GM19025 (cell line): ENCODE results near the gene PLXDC1.

Experiments used
- ATAC-seq: cut with Tn5 transposase; IDR thresholded peaks from one replicate; pipeline ENCODE4 v1.9.1; 2021; ENCODE audit warnings: mild to moderate bottlenecking, low read depth, moderate library complexity; ENCODE audit not compliant: unreplicated experiment

The PLXDC1 gene

DNA sequence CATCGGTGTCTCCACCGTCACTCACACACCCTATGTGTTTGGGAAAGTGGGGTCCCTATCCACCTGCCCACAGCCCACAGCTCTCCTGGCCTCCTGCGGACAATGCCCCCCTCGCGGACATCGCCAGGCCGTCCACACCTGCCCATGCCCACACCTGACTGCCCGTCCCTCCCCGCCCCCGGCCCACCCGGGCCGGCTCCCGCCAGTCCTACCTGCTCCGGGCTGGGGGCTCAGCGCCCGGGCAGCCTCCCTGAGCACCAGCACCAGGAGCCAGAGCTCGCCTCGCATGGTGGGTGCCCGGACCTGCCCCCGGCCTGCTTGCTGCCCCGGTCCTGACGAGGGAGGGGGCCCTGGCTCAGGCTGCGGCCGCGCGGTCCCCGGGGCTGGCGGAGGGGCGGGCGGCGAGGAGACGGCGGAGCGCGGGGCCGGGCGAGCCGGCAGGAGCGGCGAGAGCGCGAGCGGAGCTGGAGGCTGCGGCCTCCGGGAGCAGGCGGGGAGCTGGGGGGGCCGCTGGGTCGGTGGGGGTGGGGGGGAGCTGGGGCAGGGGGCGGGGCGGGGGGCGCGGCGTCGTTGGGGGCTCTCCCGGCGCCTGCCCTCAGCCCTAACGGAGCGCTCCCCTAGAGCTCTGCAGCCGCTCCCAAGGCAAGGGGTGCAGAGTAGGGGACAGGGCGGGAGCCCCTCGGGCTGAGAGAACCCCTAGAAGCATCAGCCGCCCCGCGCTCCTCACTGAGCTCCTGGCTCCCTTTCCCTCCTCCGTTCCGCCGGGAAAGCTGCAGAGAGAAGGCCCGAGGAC, at the start of gene PLXDC1:
Gene PLXDC1 (minus strand): TSS at position 488 of the 793 bp plus-strand sequence. CDS start 200 bp downstream, at position 288.
- no peak for ATAC-seq

DNA sequence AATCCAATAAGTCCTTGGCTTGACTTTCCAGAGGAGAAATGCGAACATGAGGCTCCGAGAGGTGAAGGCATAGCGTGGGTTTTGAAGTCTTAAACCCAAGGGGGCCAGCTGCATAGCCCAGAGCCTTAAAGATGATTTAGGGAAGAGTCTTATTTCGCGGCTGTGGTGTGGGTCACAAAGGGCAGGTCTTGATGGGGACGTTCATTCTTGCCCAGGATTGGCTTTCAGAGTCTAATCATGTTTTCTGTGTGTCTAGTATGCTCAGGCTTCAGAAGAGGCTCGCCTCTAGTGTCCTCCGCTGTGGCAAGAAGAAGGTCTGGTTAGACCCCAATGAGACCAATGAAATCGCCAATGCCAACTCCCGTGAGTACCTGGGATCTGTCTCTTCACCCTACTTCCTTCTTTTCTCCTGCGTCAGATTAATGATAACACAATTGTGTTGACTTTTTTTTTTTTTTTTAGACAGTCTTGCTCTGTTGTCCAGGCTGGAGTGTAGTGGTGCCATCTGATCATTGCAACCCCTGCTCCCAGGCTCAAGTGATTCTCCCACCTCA, 49.6 kb upstream of the PLXDC1 start:
- ATAC-seq = no peak

DNA sequence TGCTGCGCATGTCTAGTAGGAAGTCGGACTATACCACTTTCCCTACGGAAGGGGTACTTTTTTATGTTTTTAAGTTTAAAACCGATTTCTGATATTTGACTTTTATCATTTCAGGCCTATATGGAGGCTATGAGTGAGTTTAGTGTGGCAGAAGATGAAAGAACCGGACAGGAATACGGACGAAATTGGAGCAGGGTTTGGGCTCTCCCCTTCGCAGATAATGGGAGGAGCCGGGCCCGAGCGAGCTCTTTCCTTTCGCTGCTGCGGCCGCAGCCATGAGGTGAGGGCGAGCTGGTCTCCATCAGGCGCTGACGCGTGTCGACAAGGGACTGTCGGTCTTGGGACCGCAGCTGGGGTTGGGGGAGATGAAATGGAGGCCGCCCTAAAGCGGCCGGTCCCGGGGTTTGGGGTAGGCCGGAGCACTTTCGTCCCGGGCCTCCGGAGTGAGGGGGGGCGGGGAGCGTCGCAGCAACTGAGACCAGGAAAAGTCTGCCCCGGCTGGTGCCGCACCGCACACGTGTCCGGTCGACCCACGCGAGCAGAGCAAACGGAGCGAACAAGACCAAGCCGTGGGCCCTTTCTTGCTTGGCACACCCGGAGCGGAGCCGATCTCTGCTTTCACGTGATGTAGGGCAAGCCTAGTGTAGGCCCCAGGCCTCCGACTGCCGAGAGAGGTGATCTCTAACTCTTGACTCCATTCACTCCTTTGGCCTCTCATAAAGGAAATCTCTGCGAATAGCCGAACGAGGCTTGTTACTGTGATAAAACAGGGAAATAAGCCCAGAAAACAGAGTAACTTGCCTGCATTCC, 48.8 kb upstream of the PLXDC1 start, which contains the start of gene RPL19:
Gene RPL19 (plus strand): TSS at position 214 of the 810 bp plus-strand sequence. CDS start 62 bp downstream, at position 276.
- ATAC-seq = peak; percentile 48

DNA sequence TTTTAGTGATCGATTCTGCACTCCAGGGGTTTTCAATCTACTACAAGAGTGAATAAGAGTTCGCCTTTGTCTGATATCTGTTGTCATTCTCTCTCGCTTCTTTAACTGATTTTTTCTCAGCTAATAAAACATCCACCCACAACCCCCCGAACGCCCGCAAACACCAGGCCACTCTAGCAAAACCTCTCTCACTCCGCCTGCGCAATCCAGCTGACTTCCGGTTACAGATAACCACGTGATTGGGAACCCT, 48.3 kb upstream of the PLXDC1 start:
- ATAC-seq = peak; percentile 47

DNA sequence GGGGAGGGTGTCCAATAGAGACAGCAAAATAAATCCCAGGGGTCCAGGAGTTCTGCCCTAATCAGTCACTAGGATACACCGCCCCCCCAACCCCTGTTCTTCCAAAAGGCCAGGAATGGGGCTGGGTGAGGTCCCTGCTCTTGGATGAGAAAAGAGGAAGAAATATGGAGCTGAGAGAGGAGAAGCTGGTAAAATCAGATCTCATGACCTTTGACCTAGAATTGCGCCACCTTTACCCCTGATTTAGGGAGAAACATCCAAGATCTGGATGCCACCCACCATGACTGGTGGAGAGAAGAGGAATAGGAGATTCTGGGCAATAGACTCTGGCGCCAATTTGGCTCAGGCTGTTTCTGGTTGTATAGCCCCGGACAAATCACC, 46.7 kb upstream of the PLXDC1 start:
- no peak for ATAC-seq

DNA sequence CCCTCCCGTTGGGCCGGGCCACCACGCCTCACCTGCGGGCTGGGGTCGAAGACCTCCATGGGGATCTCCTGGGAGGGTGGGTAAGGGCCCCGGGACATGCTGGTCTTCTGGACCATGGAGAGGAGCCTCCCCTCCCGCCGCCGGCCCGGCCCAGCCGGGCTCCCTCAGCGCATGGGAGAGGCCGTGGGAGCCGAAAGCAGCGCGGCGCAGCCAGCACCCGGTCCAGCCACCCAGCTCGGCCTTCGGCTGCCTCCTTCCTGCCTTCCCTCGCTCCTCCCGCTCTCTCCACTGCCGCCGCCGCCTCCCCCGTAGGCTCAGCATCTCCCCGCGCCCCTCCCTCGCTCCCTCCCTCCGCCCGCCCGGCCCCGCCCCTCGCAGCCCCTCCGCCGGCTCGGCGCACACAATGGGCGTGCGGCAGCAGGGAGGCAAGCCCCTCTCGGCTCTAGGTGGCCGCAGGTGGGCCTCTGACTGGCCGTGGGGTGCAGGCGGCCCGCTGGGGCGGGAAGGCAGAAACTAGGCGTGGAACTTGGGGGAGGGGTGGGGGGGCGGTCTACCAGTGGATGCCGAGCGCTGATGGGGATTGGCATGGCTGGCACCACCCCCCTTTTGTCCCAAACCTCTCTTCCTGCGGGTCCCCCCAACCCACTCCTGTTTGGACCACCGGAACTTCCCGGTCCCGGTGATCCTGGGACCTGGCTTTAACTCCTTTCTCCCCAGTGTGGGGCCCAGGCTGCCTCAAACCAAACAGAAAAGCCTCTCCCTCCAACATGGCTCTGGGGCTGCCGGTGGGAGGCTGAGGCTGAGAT, 46.1 kb upstream of the PLXDC1 start, which contains the start of gene CACNB1:
Gene CACNB1 (minus strand): TSS at position 290 of the 806 bp plus-strand sequence. CDS start 174 bp downstream, at position 116.
- no peak for ATAC-seq

DNA sequence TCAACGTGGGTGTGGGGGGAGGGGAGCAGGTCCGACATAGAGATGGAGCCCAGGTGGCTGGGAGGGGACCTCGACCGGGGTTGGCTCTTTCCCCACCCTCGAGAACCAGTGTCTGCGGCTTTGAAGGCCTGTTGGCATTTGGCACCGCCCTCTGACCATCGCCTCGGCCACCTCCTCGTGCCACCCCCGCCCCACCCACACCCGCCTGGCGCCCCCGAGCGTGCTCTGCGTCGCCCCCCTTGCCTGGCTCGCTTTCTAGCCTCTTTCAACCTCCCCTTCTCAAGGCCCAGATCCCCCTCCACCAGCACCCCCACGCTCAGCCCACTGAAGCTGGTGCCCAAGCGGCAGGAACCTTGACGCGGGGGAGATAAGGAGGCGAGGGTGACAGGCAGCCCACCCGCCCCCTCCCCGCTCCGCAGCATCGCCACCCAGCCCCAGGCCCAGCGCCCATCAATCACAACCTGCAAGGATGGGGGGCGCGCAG, 45.4 kb upstream of the PLXDC1 start:
- no peak for ATAC-seq

DNA sequence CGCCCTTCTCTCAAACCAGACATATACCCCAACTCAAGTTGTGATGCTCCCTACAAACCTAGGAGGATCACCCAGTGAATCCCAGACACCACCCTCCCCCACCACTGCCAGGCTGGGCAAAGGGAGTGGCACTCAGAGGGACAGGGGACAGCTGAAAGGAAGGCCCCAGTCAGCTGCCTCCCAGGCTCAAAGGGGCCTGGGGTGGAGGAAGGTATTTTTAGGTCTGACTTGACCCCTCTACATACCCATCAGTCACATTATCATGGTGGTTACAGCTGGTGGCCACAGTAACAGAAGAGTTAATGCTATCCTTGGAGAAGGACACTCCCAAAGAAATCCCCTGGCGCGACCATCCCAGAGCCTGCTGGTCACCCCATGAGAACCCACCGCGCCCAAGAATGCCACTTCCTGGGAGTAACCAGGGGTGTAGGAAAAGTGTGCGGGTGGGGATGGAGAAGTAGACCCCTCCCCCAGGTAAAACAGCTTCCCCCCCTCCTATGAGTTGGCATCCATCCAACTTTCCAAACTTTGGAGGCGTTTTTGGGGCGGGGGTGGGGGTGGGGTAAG, 44.9 kb upstream of the PLXDC1 start:
- ATAC-seq = no peak

DNA sequence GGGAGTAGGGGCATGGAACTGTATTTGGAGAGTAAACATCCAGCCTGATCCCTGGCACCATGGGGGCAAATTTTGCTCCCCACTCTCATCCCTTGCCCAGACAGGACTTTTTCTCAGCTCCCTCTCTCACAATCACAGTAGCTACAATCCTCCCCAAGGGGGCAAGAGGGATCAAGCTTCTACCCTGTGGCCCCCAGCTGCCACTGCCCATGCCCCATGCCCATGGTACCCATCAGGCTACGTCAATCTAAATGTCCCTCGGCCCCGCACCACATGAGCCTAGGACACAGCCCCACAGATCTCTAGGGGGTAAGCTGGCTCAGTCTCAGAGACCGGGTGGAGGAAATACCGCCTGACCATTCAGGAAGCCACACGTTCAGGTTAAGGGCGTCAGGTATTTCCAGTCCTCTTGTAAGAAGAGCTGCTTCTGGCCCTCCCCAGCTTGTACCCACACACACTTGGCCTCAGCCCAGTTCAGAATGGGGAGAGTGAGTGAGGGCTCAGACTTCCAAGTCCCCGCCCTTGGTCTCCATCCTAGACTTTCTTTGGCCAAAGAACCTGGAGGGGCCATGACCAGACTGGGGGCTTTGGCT, 44.2 kb upstream of the PLXDC1 start:
- ATAC-seq = no peak

DNA sequence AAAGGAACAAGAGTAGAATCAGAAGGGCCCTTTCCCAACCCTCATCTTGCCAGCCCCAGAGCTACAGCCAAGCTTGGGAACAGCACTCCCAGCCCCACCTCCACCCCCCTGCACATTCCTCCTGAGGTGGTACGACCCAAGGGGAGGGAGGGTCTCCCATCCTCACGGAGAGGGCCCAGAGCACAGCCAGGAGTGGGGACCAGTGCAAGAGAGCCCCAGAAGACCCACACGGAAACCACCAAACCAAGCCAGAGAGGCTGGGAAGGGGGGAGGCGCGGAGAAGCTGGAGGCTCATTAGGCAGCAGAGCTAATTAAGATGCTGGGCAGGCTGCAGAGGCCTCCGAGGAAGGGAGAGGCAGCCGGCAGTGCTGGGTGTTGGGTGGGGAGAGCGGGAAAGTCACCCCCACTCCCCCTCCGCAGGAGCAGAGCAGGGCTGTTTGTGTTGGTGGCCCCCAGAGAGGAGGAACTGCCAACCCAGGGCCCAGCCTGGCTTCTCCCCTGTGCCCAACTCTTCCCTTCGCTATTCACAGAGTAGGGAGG, 43.6 kb upstream of the PLXDC1 start:
- ATAC-seq = no peak

DNA sequence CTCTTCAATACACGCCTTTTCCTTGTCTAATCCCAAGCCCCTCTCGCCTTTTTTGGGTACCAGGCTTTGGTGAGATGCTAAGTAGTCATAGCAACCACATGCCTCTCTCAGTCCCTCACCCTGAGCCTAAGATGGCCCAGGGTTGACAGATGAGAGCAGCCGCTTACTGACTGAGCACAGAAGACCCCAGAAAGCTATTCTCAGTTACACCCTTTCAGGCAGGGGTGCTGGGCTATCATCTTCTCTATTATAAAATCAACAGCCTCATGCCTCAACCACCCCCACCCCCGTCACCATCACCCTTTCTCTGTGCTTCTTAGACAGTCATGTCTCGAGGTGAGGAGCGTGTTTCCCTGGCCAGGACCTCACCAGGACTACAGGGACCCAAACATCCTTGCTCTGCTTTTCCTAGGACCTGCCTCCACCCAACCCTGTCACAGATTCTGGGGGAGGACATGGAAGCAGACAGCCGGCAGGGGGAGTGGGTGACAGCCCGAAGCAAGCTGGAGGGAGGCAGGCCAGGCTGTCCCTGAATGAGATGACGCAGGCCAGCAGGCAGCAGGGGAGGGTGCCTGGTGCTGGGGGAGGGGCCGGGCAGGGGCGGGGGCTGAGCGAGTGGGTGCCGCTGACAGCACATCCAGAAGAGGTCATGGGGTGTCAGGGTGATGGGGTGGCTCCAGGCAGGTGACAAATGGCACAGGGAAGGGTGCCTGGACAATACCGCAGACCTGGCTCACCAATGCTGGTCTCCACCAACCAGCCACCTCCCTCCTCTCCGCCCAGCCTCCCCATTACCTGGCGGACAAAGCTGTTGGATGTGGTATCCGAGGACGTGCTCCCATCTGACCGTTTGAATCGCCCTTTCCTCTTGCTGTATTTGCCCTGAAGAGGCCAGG, 42.9 kb upstream of the PLXDC1 start:
- ATAC-seq = no peak

DNA sequence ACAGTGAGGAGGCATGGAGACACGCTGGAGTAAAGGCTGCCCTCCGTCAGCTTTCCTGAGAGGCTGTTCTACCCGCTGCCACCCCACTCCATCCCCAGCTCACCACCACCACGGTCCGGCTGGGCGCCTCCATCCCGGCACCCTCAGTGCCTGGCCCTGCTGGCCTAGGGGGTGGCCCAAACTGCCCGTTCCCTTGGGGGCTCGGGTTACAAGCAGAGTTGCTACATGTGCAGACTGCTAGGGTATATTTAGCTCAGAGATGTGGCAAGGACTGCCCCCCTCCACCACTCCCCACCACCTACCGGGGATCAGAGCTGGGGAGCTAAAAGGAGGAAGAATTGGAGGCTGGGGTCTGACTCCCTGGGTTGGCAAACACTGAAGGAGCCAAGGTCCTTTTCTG, 41.9 kb upstream of the PLXDC1 start:
- no peak for ATAC-seq

DNA sequence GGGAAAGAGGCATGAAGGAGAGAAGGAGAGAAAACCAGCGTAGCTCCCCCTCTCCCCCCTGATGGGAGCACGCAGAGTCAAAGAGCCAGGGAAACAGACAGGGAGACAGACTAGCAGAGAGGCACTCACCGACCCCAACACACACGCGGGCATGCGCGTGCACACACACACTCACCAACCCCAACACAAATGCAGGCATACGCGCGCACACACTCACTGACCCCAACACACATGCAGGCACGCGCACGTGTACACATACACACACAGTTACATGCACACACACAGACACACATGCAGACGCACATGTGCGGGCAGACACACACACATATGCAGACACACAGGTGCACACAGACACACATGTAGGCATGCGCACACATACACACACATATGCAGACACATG, 41.5 kb upstream of the PLXDC1 start:
- ATAC-seq = no peak

DNA sequence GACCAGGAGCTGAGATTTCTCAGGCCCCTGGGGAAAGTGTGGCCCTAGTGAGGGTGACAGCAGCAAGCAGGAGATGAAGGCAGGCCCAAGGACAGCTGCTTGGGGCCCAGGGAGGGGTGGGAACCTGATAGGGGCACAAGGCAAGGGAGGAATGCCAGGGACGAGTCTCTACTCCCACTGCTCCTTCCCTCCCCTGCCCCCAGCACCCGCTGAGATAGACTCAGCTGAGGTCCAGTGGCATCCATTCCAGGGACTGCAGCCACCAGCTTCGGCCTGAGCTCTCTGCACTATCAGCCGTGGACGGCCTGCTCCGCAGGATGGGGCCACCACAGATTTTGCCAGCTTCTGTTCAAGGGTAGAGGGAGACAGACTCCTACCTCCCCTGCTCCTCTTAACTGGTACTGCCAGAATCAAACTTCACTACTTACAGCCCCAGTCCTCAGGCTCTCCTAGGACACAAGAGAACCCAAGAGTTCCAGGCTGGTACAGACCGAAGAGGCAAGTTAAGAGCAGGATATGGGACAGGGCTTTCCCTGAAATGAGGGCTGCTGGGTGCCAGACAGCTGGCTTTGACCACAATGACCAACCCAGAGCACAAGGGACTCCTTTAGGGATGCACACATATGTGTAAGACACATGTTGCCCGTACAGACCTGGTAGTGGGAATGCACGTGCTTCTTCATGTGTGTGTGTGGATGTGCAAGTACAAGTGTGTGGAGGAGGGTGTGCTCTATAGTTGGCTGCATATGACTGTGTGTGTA, 40.5 kb upstream of the PLXDC1 start:
- ATAC-seq = no peak

DNA sequence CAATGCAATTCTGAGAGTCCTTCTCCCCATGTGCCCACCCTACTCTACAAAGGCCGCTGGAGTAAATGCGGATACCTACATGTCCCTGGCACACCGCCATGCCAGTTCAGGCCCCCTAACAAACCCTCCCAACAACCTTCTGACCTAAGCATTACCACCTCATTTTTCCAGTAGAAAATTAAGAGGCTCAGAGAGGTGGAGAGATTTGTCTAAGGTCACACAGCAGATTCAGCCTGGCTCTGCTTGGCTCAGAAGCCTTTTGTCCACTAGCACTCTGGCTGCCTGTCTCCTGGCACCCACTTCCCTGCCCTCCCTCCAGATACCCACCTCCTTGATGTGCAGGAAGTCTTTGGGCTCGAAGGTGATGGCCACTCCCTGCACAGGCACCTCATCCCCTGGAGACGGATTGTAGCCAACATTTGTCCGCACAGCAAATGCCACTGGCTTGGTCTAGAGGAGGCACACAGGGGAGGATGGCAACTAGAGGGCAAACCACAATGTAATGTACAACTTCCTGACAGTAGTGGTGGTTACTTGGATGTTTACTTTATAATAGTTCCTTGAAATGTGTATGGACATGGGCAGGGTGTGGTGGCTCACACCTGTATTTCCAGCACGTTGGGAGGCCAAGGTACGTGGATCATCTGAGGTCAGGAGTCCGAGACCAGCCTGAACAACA, 35.9 kb upstream of the PLXDC1 start:
- ATAC-seq = no peak

DNA sequence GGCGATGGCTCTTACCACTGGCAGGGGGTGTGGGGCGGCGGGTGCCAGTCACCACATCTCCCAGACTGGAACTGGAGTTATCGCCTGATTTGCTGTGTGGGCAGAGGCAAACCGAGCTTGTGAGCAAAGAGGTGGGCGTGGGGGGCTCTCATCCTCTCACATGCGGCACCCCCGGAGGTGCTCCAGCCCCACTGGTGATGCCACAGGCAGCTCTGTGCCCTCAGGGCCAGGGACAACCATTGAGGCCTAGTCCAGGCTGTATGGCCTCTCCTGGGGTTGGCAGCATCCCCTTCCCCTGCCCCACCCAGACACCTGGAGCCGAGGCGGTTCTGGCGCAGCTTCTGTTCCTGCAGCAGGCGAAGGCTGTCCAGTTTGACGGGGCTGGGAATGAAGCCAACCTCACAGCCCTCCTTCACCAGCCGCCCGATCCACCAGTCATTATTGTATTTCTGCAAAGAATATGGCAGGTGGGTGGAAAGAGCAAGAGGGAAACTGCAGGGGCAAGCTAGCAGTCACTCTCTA, 35.1 kb upstream of the PLXDC1 start:
- ATAC-seq = no peak

DNA sequence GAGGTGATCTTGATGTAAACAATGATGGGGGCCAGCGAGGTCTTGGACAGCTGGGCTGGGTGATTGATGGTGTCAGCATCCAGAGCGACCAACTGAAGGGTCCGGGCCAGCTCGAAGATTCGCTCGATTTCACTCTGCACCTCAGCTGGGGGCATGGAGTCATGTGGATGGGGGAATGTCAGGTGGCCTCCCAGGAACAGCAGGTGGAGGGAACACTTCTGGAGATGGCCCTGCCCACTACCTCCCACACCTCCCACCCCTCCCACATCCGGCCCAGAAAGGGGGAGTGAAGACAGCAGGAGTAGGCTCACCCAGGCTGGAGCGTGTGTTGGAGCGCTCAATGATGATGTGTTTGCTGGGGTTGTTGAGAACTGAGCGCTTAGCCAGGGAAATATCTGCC, 32.3 kb upstream of the PLXDC1 start:
- no peak for ATAC-seq
